ENCODE results near the gene SIAH1. TPM values are rescaled to one million over a fixed set of nuclear protein-coding genes. Genes with fewer than 3 reads are reported as not detected.
"Not testable (repeated sequence)": the region's sequence is repeated elsewhere in the genome, so short reads cannot be mapped to it uniquely, and the experiment has no call there.

Gene SIAH1
- total RNA-seq, 1 experiment from 2014 or later = 27.2 TPM

- BruUV-seq (replicated peaks) = no TSS peak
- Histone ChIP-seq H3K4me1 (no peaks in the 10 kb centered on the region), H3K9me3 (no peaks in the 10 kb centered on the region), H3K27me3 (replicated peaks; ENCODE audit: control insufficient read depth, insufficient read depth, low read length) (no peaks in the 10 kb centered on the region), H3K36me3 (ENCODE audit: control insufficient read depth, insufficient read depth, low read length) (no peaks in the 10 kb centered on the region), H3K4me3 (ENCODE audit: low read depth, low read length) (no peak overlapping the region)
- no peaks in the 10 kb centered on the region for H3K9me3 Mint-ChIP-seq (ENCODE audit: unreplicated experiment)
- no peak overlapping the region for H3K27ac Mint-ChIP-seq (ENCODE audit: unreplicated experiment)
- CTCF ChIA-PET = interaction anchor here (1.5 kb wide), 1 partner anchor 170 kb away, joined by 8 read pairs; no protein-coding TSS in a partner anchor
- no peak for TF ChIP-seq CTCF (IDR thresholded peaks at IDR 0.05; ENCODE audit: insufficient read depth in 1 of 2, low read depth in 1 of 2, low read length in 1 of 2, severe bottlenecking in 1 of 2, unreplicated experiment in 1 of 2)
- intact Hi-C loops (cut with micrococcal nuclease; ENCODE audit: unreplicated experiment) = no loop called here
- no peak for DNase-seq
- POLR2A ChIA-PET = no interaction called here
- peaks cover 42% of the 10 kb centered on the region for H3K36me3 Mint-ChIP-seq (ENCODE audit: insufficient read depth, unreplicated experiment)
- H3K27me3 Mint-ChIP-seq (ENCODE audit: insufficient read depth, unreplicated experiment) = no peaks in the 10 kb centered on the region
- no peak overlapping the region for H3K4me3 Mint-ChIP-seq (ENCODE audit: unreplicated experiment)
- no peaks in the 10 kb centered on the region for H3K4me1 Mint-ChIP-seq (ENCODE audit: low read depth, unreplicated experiment)
Observed at GRCh38 chr16:48356633-48357376, 28.4 kb downstream of the SIAH1 start.

GRCh38 chr16:48354877-48355855 lies 30.0 kb downstream of the SIAH1 start:
- Mint-ChIP-seq H3K27ac (ENCODE audit: unreplicated experiment) (no peak overlapping the region), H3K36me3 (ENCODE audit: insufficient read depth, unreplicated experiment) (peaks cover 49% of the 10 kb centered on the region), H3K4me3 (ENCODE audit: unreplicated experiment) (no peak overlapping the region), H3K9me3 (ENCODE audit: unreplicated experiment) (no peaks in the 10 kb centered on the region), H3K4me1 (ENCODE audit: low read depth, unreplicated experiment) (no peaks in the 10 kb centered on the region), H3K27me3 (ENCODE audit: insufficient read depth, unreplicated experiment) (no peaks in the 10 kb centered on the region)
- Histone ChIP-seq H3K36me3 (ENCODE audit: control insufficient read depth, insufficient read depth, low read length) (no peaks in the 10 kb centered on the region), H3K27me3 (replicated peaks; ENCODE audit: control insufficient read depth, insufficient read depth, low read length) (no peaks in the 10 kb centered on the region), H3K4me3 (ENCODE audit: low read depth, low read length) (no peak overlapping the region), H3K4me1 (no peaks in the 10 kb centered on the region), H3K9me3 (no peaks in the 10 kb centered on the region)
- BruUV-seq (replicated peaks) = no TSS peak
- no peak for DNase-seq
- TF ChIP-seq CTCF (IDR thresholded peaks at IDR 0.05; ENCODE audit: insufficient read depth in 1 of 2, low read depth in 1 of 2, low read length in 1 of 2, severe bottlenecking in 1 of 2, unreplicated experiment in 1 of 2) = no peak
- ChIA-PET CTCF (interaction anchor here (1.1 to 1.5 kb wide), 3 partner anchors 171 to 275 kb away, joined by 3 to 11 read pairs (median 8); no protein-coding TSS in a partner anchor), POLR2A (no interaction called here)
- intact Hi-C loops (cut with micrococcal nuclease; ENCODE audit: unreplicated experiment) = no loop called here

- CTCF ChIA-PET = interaction anchor here (1.1 kb wide), 1 partner anchor 172 kb away, joined by 11 read pairs; no protein-coding TSS in a partner anchor
- H3K4me1 ChIP-seq; H3K27me3 Mint-ChIP-seq (ENCODE audit: insufficient read depth, unreplicated experiment); H3K9me3 ChIP-seq; H3K36me3 ChIP-seq (ENCODE audit: control insufficient read depth, insufficient read depth, low read length); H3K4me1 Mint-ChIP-seq (ENCODE audit: low read depth, unreplicated experiment); H3K27me3 ChIP-seq (replicated peaks; ENCODE audit: control insufficient read depth, insufficient read depth, low read length); DNase-seq; intact Hi-C loops (cut with micrococcal nuclease; ENCODE audit: unreplicated experiment); H3K27ac Mint-ChIP-seq (ENCODE audit: unreplicated experiment); H3K4me3 ChIP-seq (ENCODE audit: low read depth, low read length); BruUV-seq (replicated peaks); POLR2A ChIA-PET; H3K4me3 Mint-ChIP-seq (ENCODE audit: unreplicated experiment); H3K9me3 Mint-ChIP-seq (ENCODE audit: unreplicated experiment): not testable (repeated sequence)
- peaks cover 56% of the 10 kb centered on the region for H3K36me3 Mint-ChIP-seq (ENCODE audit: insufficient read depth, unreplicated experiment)
Observed at GRCh38 chr16:48354385-48354784, 30.8 kb downstream of the SIAH1 start.
